HTERT RPE-1 (cell line): ENCODE results near the gene PGRMC2.

Source experiments
- in situ Hi-C: fragments of 300-500 bp; cut with MboI; formaldehyde crosslinking; loops from 4 replicates; pipeline ENCODE4 v1.14.3; 2020; ENCODE audit warnings: low sequenced_read_pairs

The PGRMC2 gene

DNA sequence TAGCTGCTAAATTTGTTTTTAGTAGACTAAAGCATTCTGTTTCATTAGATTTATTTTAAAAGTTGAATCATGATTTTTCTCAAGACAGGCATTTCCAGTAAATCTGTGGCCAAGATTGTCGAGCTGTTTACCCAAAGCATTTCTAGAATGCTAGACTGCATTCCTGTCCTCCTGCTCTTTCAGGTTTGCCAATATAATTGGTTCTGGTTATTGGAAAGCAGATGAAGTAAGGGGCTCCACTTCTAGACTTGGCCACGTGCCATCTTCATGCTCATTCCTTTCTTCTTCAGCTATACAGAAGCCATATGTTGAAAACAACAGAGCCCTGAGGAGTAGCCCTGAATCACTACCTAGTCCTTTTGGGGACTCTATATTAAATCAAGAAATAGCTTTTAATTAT lies 62.5 kb downstream of the PGRMC2 start:
- in situ Hi-C loops, result no loop called here

DNA sequence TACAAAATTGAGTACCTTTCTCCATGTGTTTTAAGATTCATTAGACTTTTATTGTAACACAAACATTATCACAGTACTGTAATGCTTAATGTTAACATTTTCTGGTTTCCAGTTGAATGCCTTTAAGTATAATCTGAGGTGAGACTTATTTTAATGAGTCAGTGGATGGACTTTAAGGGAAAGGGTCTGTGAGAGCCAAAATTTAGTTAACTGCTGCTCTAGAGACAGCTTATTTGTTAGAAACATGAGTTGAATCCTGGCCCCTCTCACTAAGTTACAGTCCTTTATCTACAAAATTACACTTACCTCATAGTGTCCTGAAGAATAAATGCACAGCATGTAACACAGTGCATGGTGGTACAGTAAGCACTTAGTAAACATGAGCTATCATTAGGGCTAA lies 66.0 kb downstream of the PGRMC2 start:
- in situ Hi-C loops, result no loop called here

DNA sequence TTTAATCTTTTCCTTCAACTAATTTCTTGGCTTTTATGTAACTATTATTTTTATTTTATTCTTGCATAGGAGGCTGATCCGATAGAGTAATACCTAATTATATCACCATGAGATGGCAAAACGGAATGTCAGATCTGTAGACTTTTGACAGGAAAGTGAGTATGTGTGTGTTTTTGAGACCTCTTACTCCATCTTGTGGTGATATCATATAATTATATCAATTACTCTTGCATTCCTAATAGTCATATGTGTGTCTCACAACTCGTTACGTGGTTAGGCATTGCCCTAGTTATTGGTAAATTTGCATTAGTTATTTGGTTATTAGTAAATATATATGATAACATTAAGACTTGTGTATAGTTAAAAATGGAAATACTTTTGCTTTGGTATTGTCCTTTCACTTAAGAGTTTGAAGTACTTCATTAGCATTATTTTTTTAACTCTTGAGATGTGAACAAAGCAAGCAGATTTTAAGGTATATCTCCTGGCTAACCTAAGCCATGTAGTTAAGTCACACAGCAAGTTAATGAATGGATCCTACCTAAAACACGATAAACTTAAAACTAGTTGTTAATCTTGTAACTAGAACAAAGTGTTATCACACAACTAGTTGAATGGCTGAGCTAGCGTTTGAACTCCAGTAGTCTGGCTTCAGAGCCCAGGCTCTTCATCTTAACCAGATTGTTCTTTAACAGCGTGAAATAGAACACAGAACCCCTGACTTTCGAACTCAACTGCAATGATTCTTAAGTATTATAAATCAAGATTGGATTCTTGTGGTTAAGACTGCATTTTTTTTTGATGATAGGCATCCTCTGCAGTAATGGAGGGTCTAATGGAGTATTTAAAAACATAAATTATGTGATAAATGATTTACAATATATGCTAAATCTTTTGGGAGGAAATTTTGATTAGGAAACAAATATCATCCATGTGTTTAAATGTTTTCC lies 67.1 kb downstream of the PGRMC2 start:
- in situ Hi-C loops, result no loop called here
